Bone marrow (tissue), 2 donors: ENCODE measurements around the gene NUMBL.
"Not testable (repeated sequence)": the region's sequence is repeated elsewhere in the genome, so short reads cannot be mapped to it uniquely, and the experiment has no call there.

ENCODE experiments used
- DNase-seq, 2 donors: peaks; one replicate each; lab custom pipeline; 2025; lab: John Stamatoyannopoulos, UW

The NUMBL gene

GRCh38 chr19:40690050-40690692 is at the start of gene NUMBL:
Gene NUMBL, minus strand, starts transcription at chr19:40690651. Its CDS starts 168 bp downstream, at chr19:40690483.
- DNase-seq = no peak

GRCh38 chr19:40739030-40739839 is 48.8 kb upstream of the NUMBL start:
- no peak for DNase-seq

GRCh38 chr19:40737102-40737644 is 46.7 kb upstream of the NUMBL start:
- DNase-seq = no peak

- DNase-seq = no peak
Observed at GRCh38 chr19:40736661-40737060, 46.2 kb upstream of the NUMBL start.

- no peak for DNase-seq
Observed at GRCh38 chr19:40735013-40735771, 44.7 kb upstream of the NUMBL start.

GRCh38 chr19:40733149-40733548 is 42.7 kb upstream of the NUMBL start:
- DNase-seq = no peak

- not testable (repeated sequence) for DNase-seq
Observed at GRCh38 chr19:40732304-40732703, 41.9 kb upstream of the NUMBL start.

- not testable (repeated sequence) for DNase-seq
Observed at GRCh38 chr19:40730065-40730464, 39.6 kb upstream of the NUMBL start.

GRCh38 chr19:40726279-40726678 is 35.8 kb upstream of the NUMBL start:
- no peak for DNase-seq

GRCh38 chr19:40724855-40725254 is 34.4 kb upstream of the NUMBL start:
- DNase-seq = no peak

GRCh38 chr19:40724315-40724714 is 33.9 kb upstream of the NUMBL start:
- DNase-seq = no peak

GRCh38 chr19:40723661-40724254 is 33.3 kb upstream of the NUMBL start:
- DNase-seq = no peak

GRCh38 chr19:40721936-40722661 is 31.6 kb upstream of the NUMBL start:
- no peak for DNase-seq

- DNase-seq = no peak
Observed at GRCh38 chr19:40721140-40721486, 30.7 kb upstream of the NUMBL start.

- DNase-seq = no peak
Observed at GRCh38 chr19:40719414-40719894, 29.0 kb upstream of the NUMBL start.

- no peak for DNase-seq
Observed at GRCh38 chr19:40718774-40719391, 28.4 kb upstream of the NUMBL start.

- no peak for DNase-seq
Observed at GRCh38 chr19:40717880-40718773, 27.7 kb upstream of the NUMBL start.

- DNase-seq = no peak
Observed at GRCh38 chr19:40717325-40717879, 27.0 kb upstream of the NUMBL start.
